GM12892 (cell line): Measurements from ENCODE around the gene DENND2D.

ENCODE experiments used
- POLR2A ChIP-seq: IDR thresholded peaks from 2 replicates; pipeline ENCODE4 v1.6.1; 2011; ENCODE audit warnings: low read depth, low read length, control low read depth
- POLR2AphosphoS5 ChIP-seq: IDR thresholded peaks from 2 replicates; pipeline ENCODE4 v1.6.1; 2011; ENCODE audit warnings: low read depth, low read length, control low read depth
- TAF1 ChIP-seq: IDR thresholded peaks from 2 replicates; pipeline ENCODE4 v1.6.1; 2011; ENCODE audit warnings: low read depth, mild to moderate bottlenecking, control low read depth, low read length, borderline replicate concordance

GRCh38 chr1:111249960-111250359 is 49.5 kb upstream of the DENND2D start:
- TF ChIP-seq POLR2AphosphoS5 (no peak), POLR2A (no peak), TAF1 (no peak)
